GM12875 (cell line): ENCODE measurements around the gene PDK2.

Experiments
- H3K4me3 ChIP-seq: one replicate; pipeline ENCODE4 v1.5.1; 2011; ENCODE audit warnings: low read depth, low read length, control low read depth
- TF ChIP-seq, protein P1 (sequence below): IDR thresholded peaks from 2 replicates; pipeline ENCODE4 v1.5.1; 2011; ENCODE audit warnings: low read depth, mild to moderate bottlenecking, control low read depth, inconsistent platforms, low read length, moderate library complexity, borderline replicate concordance; ENCODE audit not compliant: insufficient read depth

PDK2 gene

DNA sequence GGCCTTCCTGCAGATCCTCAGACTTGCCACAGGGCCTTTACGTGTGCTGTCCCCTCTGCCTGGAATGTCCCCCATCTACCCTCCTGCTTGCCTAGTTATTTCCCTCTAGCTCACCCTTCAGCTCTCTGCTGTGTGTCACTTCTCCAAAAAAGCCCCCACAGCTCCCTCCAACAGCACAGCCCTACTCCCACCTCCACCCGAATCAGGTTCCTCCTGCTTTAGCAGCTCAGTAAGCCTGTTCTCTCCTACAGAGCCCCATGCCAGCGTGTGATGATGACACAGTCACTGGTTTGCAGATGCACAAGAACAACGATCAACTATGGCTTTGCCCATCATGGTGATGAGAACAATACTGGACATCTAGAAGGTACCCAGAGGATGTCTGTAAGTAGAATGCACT lies 41.9 kb downstream of the PDK2 start:
- no peak overlapping the region for H3K4me3 ChIP-seq
- TF ChIP-seq, protein P1, sequence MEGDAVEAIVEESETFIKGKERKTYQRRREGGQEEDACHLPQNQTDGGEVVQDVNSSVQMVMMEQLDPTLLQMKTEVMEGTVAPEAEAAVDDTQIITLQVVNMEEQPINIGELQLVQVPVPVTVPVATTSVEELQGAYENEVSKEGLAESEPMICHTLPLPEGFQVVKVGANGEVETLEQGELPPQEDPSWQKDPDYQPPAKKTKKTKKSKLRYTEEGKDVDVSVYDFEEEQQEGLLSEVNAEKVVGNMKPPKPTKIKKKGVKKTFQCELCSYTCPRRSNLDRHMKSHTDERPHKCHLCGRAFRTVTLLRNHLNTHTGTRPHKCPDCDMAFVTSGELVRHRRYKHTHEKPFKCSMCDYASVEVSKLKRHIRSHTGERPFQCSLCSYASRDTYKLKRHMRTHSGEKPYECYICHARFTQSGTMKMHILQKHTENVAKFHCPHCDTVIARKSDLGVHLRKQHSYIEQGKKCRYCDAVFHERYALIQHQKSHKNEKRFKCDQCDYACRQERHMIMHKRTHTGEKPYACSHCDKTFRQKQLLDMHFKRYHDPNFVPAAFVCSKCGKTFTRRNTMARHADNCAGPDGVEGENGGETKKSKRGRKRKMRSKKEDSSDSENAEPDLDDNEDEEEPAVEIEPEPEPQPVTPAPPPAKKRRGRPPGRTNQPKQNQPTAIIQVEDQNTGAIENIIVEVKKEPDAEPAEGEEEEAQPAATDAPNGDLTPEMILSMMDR = no peak

DNA sequence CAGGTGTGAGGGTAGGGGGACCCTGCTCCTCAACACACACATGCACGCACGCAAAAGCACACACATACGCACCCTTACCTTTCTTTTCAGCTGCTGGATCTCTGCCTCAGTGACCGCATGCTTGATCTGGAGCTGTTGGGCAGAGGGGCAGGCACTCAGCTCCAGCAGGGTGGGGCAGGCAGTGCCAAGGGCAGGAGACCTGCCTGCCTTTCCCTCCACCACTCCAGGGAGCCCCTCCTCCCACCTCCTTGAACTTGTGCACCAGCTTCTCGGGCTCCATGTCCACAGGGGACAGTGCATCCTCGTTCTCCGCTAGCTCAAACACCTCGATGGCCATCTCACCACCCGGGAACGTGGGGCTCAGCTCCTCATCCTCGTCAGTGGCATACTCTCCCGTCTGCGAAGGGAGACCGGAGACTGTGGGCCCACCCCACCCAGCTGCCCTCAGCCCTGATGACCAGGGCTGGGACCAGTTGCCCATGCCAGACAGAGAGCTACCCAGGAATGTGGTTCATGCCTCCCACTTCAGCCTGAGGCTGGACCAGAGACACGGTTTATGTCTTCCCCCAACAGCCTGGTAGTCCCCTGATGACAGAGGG lies 44.1 kb downstream of the PDK2 start:
- H3K4me3 ChIP-seq = no peak overlapping the region
- TF ChIP-seq, protein P1 = no peak

DNA sequence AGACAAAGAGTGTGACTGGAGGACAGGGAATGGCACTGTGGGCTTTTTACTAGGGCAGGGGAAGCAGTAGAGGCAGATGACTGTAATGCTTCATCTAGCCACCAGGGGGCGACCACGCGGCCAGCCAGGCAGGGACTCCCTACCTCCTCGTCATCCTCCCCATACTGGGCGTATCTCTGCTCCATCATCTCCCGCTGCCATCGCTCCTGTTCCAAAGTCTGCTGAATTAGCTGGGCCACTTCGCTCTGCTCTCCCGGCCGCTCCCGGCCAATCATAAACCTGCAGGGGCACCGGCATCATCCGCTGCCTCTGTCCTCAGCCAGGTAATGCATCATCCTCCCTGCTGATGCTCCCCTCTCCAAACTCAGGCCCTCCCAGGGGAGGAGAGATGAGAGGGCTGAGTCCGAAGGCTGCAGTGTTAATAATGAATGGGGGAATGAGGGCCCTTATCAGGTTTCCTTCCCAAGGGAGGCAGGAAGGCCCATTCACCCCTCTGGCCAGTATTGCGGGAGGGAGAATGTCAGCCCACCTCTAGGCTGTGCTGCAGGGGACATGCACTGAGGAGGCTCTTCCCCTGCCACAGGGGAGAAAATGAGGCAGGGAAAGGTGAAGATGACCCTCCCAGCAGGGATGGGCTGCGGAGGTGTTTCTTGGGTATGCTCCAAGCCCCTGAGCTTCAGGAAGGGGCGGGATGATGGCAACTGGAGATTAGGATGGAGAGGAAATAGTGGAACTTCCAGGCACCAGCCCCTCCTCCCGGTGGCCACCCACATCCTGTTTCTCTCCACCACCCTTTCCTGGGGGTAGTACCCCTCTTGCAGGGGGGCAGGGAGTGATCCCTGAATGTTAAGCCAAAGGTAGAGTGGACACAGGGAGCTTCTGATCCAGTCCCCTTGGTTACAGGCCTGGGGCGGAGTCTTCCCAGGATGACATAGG lies 45.1 kb downstream of the PDK2 start:
- TF ChIP-seq, protein P1 = peak; percentile 97
- no peak overlapping the region for H3K4me3 ChIP-seq

DNA sequence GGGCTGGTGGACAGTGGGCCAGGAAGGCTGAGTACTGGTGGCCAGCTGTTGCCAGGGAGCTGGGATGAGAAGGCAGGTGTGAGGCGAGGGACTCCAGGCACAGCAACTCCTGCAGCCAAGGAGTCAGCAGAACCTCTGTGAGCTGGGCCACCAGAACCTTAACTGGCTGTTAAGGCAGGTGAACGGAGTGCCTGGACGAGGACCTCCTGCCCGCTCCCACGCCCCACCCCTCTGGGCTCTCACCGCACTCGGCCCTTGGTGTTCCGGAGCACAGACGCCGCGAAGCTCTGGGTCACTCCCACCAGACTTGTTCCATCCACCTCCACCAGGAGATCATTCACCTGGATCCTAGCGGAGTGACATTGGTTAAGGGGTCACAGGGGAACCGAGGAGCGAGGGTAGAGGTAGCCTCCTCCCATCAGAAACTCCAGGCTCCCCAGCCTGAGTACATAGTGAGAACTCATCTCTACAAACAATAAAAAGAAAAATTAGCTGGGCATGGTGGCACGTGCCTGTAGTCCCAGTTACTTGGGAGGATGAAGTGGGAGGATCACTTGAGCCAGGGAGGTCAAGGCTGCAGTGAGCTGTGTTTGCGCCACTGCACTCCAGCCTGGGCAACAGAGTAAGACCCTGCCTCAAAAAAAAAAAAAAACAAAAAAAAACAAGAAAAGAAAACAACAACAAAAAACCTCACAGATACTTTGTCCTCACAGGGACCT lies 46.0 kb downstream of the PDK2 start:
- TF ChIP-seq, protein P1 = no peak
- H3K4me3 ChIP-seq = no peak overlapping the region

DNA sequence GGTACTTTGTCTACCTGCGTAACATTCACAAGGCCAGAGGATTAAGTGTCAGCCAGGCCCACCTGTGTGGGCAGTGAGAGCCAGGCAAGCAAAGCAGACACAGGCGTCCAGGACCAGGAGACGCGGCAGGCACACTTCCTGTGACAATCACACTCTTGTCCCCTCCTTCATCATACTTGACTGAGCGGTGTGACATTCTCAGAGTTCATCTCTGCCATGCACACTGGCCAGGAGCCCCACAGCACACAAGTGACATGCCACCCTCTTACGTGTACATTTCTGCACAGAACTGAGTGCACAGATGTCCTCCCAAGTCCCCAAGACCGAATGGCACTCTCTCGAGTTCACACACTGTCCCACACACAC lies 46.6 kb downstream of the PDK2 start:
- TF ChIP-seq, protein P1 = no peak
- no peak overlapping the region for H3K4me3 ChIP-seq

DNA sequence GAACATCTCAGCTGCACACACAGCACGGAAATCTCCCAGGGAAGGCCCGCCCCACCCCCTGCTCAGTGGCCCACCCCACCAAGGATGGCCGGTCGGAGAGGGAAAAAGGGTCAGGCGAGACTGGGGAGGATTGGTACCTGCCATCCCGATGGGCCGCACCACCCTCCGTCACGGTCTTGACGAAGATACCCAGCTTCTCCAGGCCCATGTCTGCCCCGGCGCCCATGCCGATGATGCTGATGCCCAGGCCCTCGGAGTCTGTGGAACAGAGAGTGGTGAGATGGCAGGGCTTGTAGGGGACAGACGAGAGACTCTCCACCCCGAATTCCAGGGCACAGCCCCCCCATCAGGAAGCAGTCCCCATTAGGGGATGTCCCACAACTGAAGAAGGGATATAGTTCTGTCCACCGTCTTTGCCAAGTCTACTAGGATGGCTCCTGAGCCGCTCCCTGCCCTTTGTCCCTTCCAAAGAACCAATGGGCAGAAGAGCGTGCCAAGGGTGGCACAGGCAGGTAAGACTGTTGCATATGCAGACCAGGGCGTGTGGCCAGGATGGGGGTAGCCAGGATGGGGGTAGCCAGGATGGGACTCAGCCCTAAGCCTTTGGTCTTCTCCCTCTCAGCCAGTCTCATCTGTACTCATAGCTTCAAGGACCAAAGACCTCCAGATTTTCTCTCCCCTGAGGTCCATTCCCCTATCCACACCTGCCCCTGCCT lies 48.5 kb downstream of the PDK2 start:
- no peak overlapping the region for H3K4me3 ChIP-seq
- TF ChIP-seq, protein P1 = no peak
